ENCODE data around the gene GNAT1.
A peak's percentile ranks its signal among the peaks of the same experiment; 100 is the strongest.

The GNAT1 gene

GRCh38 chr3:50233176-50233575 lies 41.8 kb downstream of the GNAT1 start:
- H3K36me3 ChIP-seq (ENCODE audit: low read length), result no peaks in the 10 kb centered on the region
- H3K9ac ChIP-seq (ENCODE audit: low read length), result no peak overlapping the region
- peaks cover 20% of the 10 kb centered on the region for H3K79me2 ChIP-seq (ENCODE audit: insufficient read depth, low read length)
- no peak overlapping the region for H3K4me2 ChIP-seq (ENCODE audit: low read depth, low read length, poor library complexity, severe bottlenecking)
- H4K20me1 ChIP-seq (ENCODE audit: low read depth, low read length), result no peaks in the 10 kb centered on the region
- H3K27me3 ChIP-seq (ENCODE audit: low read length), result no peaks in the 10 kb centered on the region
- no peak overlapping the region for H3K4me3 ChIP-seq (ENCODE audit: insufficient read depth, low read length, poor library complexity, severe bottlenecking)
- no peak overlapping the region for H2AFZ ChIP-seq (ENCODE audit: low read depth, low read length, severe bottlenecking)
- H3K27ac ChIP-seq (ENCODE audit: low read depth, low read length), result no peak overlapping the region
- no peaks in the 10 kb centered on the region for H3K9me2 ChIP-seq (replicated peaks; ENCODE audit: insufficient read depth, low read length)
- H3K9me3 ChIP-seq (ENCODE audit: insufficient read depth, low read length), result no peaks in the 10 kb centered on the region
- H3F3A ChIP-seq (ENCODE audit: insufficient read depth), result no peaks in the 10 kb centered on the region
- TF ChIP-seq EZH2phosphoT487 (conservative IDR thresholded peaks at IDR 0.05; ENCODE audit: low read length) (no peak), CTCF (IDR thresholded peaks at IDR 0.05; ENCODE audit: insufficient read depth, low read length, poor library complexity, severe bottlenecking) (no peak)

- H3K9me2 ChIP-seq (replicated peaks; ENCODE audit: insufficient read depth, low read length), result no peaks in the 10 kb centered on the region
- H3K9ac ChIP-seq (ENCODE audit: low read length), result peak within 1 kb of the TSS; percentile 72
- peak within 1 kb of the TSS; percentile 76 for H3K27ac ChIP-seq (ENCODE audit: low read depth, low read length)
- no peaks in the 10 kb centered on the region for H3F3A ChIP-seq (ENCODE audit: insufficient read depth)
- H3K27me3 ChIP-seq (ENCODE audit: low read length), result no peaks in the 10 kb centered on the region
- H3K36me3 ChIP-seq (ENCODE audit: low read length), result no peaks in the 10 kb centered on the region
- H2AFZ ChIP-seq (ENCODE audit: low read depth, low read length, severe bottlenecking), result peak within 1 kb of the TSS; percentile 50
- H4K20me1 ChIP-seq (ENCODE audit: low read depth, low read length), result no peaks in the 10 kb centered on the region
- peaks cover 45% of the 10 kb centered on the region for H3K79me2 ChIP-seq (ENCODE audit: insufficient read depth, low read length)
- peak within 1 kb of the TSS; percentile 84 for H3K4me2 ChIP-seq (ENCODE audit: low read depth, low read length, poor library complexity, severe bottlenecking)
- no peak for TF ChIP-seq CTCF (IDR thresholded peaks at IDR 0.05; ENCODE audit: insufficient read depth, low read length, poor library complexity, severe bottlenecking)
- no peak for TF ChIP-seq EZH2phosphoT487 (conservative IDR thresholded peaks at IDR 0.05; ENCODE audit: low read length)
- H3K4me3 ChIP-seq (ENCODE audit: insufficient read depth, low read length, poor library complexity, severe bottlenecking), result peak within 1 kb of the TSS; percentile 96
- H3K9me3 ChIP-seq (ENCODE audit: insufficient read depth, low read length), result no peaks in the 10 kb centered on the region
Measured at GRCh38 chr3:50235716-50236483, 44.5 kb downstream of the GNAT1 start, which contains the start of gene GNAI2. Gene GNAI2, plus strand, starts transcription at chr3:50236204. Its CDS starts 132 bp downstream, at chr3:50236336.

DNA sequence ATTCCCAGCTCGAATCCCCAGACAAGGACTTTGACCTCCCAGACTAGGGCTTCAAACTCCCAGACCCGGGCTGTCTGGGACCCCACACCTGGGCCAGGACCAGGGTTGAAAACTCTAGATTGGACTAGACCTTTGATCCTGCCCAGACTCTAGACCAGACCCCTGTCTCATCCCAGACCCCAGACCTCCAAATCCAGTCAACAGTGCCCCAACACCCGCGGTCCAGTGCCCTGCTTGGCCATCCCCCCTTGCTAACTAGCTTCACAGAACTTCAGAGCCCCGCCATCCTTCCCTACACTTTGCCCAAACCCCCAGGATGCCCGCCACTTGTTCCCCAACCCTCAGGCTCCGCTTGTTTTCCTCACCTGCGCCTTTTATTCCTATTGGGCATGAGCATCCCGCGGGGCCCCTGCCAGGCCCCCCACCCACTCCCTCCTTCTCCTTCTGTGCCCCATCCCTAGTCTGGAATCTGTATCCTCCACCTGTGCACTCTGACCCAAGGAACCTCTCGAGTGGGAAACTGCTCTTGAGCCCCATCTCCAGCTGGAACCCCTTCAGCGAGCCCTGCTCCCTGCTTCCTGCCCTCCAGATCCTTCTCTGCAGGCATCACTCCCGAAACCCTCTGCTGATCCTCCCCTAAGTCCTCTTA lies 45.2 kb downstream of the GNAT1 start:
- no peaks in the 10 kb centered on the region for H3K27me3 ChIP-seq (ENCODE audit: low read length)
- peak overlapping the region; percentile 96 for H3K4me3 ChIP-seq (ENCODE audit: insufficient read depth, low read length, poor library complexity, severe bottlenecking)
- H3K9me3 ChIP-seq (ENCODE audit: insufficient read depth, low read length), result no peaks in the 10 kb centered on the region
- peak overlapping the region; percentile 76 for H3K27ac ChIP-seq (ENCODE audit: low read depth, low read length)
- H2AFZ ChIP-seq (ENCODE audit: low read depth, low read length, severe bottlenecking), result no peak overlapping the region
- H3K36me3 ChIP-seq (ENCODE audit: low read length), result no peaks in the 10 kb centered on the region
- H4K20me1 ChIP-seq (ENCODE audit: low read depth, low read length), result no peaks in the 10 kb centered on the region
- TF ChIP-seq EZH2phosphoT487 (conservative IDR thresholded peaks at IDR 0.05; ENCODE audit: low read length), result no peak
- TF ChIP-seq CTCF (IDR thresholded peaks at IDR 0.05; ENCODE audit: insufficient read depth, low read length, poor library complexity, severe bottlenecking), result no peak
- H3K9ac ChIP-seq (ENCODE audit: low read length), result peak overlapping the region; percentile 72
- peaks cover 52% of the 10 kb centered on the region for H3K79me2 ChIP-seq (ENCODE audit: insufficient read depth, low read length)
- H3F3A ChIP-seq (ENCODE audit: insufficient read depth), result no peaks in the 10 kb centered on the region
- H3K9me2 ChIP-seq (replicated peaks; ENCODE audit: insufficient read depth, low read length), result no peaks in the 10 kb centered on the region
- H3K4me2 ChIP-seq (ENCODE audit: low read depth, low read length, poor library complexity, severe bottlenecking), result peak overlapping the region; percentile 84

All from SU-DHL-6 (cell line).